Measurements from ENCODE around the gene KCNA1. TPM values are rescaled to one million over a fixed set of nuclear protein-coding genes. Genes with fewer than 3 reads are reported as not detected.

The KCNA1 gene
- total RNA-seq, 2 donors from 2014 or later: not detected

GRCh38 chr12:4867384-4867783 lies 42.3 kb upstream of the KCNA1 start:
- H3K4me1 Mint-ChIP-seq: no peaks in the 10 kb centered on the region
- WGBS, 2 experiments (ENCODE audit: insufficient coverage in 1 of 2, insufficient read length in 1 of 2): 90 to 91% methylated on average over 3 to 5 of the region's 5 CpGs
- no peaks in the 10 kb centered on the region for H3K9me3 Mint-ChIP-seq
- no peak overlapping the region for H3K27ac ChIP-seq (ENCODE audit: low read depth, low read length)
- H3K27me3 Mint-ChIP-seq (ENCODE audit: insufficient read depth): peaks cover 81% of the 10 kb centered on the region
- H3K4me3 Mint-ChIP-seq: no peak overlapping the region
- no peak overlapping the region for H3K9ac ChIP-seq (ENCODE audit: extremely low read depth, low read length, poor library complexity, severe bottlenecking)
- no peaks in the 10 kb centered on the region for H3K36me3 ChIP-seq (ENCODE audit: control insufficient read depth, insufficient read depth, low read length)
- no peaks in the 10 kb centered on the region for H3K9me3 ChIP-seq (ENCODE audit: control insufficient read depth, low read length)
- H3K4me3 ChIP-seq (ENCODE audit: low read length): no peak overlapping the region
- peaks cover 94% of the 10 kb centered on the region for H3K27me3 ChIP-seq (ENCODE audit: control insufficient read depth, insufficient read depth, low read length, poor library complexity, severe bottlenecking)
- H3K27ac Mint-ChIP-seq: no peak overlapping the region
- no peaks in the 10 kb centered on the region for H3K36me3 Mint-ChIP-seq (ENCODE audit: low read depth)
- H3K4me1 ChIP-seq (ENCODE audit: control insufficient read depth, insufficient read depth, low read length): no peaks in the 10 kb centered on the region
- no peak for DNase-seq
- TF ChIP-seq, protein P1, sequence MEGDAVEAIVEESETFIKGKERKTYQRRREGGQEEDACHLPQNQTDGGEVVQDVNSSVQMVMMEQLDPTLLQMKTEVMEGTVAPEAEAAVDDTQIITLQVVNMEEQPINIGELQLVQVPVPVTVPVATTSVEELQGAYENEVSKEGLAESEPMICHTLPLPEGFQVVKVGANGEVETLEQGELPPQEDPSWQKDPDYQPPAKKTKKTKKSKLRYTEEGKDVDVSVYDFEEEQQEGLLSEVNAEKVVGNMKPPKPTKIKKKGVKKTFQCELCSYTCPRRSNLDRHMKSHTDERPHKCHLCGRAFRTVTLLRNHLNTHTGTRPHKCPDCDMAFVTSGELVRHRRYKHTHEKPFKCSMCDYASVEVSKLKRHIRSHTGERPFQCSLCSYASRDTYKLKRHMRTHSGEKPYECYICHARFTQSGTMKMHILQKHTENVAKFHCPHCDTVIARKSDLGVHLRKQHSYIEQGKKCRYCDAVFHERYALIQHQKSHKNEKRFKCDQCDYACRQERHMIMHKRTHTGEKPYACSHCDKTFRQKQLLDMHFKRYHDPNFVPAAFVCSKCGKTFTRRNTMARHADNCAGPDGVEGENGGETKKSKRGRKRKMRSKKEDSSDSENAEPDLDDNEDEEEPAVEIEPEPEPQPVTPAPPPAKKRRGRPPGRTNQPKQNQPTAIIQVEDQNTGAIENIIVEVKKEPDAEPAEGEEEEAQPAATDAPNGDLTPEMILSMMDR (conservative IDR thresholded peaks at IDR 0.05): peak; percentile 29

DNA sequence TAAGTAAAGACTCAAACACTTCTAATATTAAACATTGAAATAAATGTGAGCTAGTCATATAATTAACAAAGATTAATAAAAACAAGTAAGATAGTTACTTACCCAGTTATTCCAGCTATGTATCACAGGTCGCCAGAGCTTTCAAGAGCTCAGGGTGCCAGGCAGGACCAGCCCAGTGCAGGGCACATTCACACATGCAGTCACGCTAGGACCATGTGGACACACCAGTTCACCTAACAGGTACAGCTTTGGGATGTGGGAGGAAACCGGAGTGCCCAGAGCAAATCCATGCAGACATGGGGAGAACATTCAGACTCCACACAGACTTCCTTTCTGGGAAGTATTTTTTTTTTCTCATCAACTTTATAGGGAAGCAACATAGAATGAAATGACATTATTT lies 39.3 kb upstream of the KCNA1 start:
- H3K27ac ChIP-seq (ENCODE audit: low read depth, low read length): no peak overlapping the region
- no peaks in the 10 kb centered on the region for H3K9me3 ChIP-seq (ENCODE audit: control insufficient read depth, low read length)
- no peak overlapping the region for H3K9ac ChIP-seq (ENCODE audit: extremely low read depth, low read length, poor library complexity, severe bottlenecking)
- 86 to 91% methylated on average over 1 to 3 of the region's 3 CpGs for WGBS, 2 experiments (ENCODE audit: insufficient coverage in 1 of 2, insufficient read length in 1 of 2)
- peaks cover 65% of the 10 kb centered on the region for H3K27me3 Mint-ChIP-seq (ENCODE audit: insufficient read depth)
- TF ChIP-seq, protein P1 (conservative IDR thresholded peaks at IDR 0.05): no peak
- no peaks in the 10 kb centered on the region for H3K4me1 Mint-ChIP-seq
- no peaks in the 10 kb centered on the region for H3K9me3 Mint-ChIP-seq
- no peaks in the 10 kb centered on the region for H3K4me1 ChIP-seq (ENCODE audit: control insufficient read depth, insufficient read depth, low read length)
- H3K4me3 Mint-ChIP-seq: no peak overlapping the region
- no peak overlapping the region for H3K4me3 ChIP-seq (ENCODE audit: low read length)
- DNase-seq: no peak
- H3K36me3 ChIP-seq (ENCODE audit: control insufficient read depth, insufficient read depth, low read length): no peaks in the 10 kb centered on the region
- H3K27me3 ChIP-seq (ENCODE audit: control insufficient read depth, insufficient read depth, low read length, poor library complexity, severe bottlenecking): peaks cover 73% of the 10 kb centered on the region
- no peaks in the 10 kb centered on the region for H3K36me3 Mint-ChIP-seq (ENCODE audit: low read depth)
- H3K27ac Mint-ChIP-seq: no peak overlapping the region

DNA sequence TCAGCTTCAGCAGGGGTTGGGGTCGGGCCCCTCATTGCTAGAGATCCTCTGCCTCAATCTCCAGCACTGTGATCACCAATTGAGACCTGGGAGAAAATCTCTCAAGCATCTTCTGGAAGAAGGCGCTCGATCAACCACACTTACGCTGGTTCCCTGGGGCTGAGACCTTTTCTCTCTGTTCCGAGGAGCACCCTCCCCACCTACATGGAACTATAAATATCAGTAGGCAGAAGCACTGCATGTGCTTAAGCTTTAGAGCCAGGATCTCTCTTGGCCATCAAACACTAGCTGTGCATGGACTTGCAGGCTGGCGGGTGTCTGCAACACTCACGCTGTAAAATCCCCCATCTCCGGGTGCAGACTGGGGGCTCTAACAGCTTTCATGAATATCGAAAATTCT lies 38.2 kb upstream of the KCNA1 start:
- no peak overlapping the region for H3K4me3 ChIP-seq (ENCODE audit: low read length)
- TF ChIP-seq, protein P1 (conservative IDR thresholded peaks at IDR 0.05): no peak
- no peak overlapping the region for H3K9ac ChIP-seq (ENCODE audit: extremely low read depth, low read length, poor library complexity, severe bottlenecking)
- no peak for DNase-seq
- H3K4me1 ChIP-seq (ENCODE audit: control insufficient read depth, insufficient read depth, low read length): no peaks in the 10 kb centered on the region
- H3K36me3 Mint-ChIP-seq (ENCODE audit: low read depth): no peaks in the 10 kb centered on the region
- H3K9me3 Mint-ChIP-seq: no peaks in the 10 kb centered on the region
- H3K27me3 ChIP-seq (ENCODE audit: control insufficient read depth, insufficient read depth, low read length, poor library complexity, severe bottlenecking): peaks cover 73% of the 10 kb centered on the region
- no peaks in the 10 kb centered on the region for H3K9me3 ChIP-seq (ENCODE audit: control insufficient read depth, low read length)
- H3K36me3 ChIP-seq (ENCODE audit: control insufficient read depth, insufficient read depth, low read length): no peaks in the 10 kb centered on the region
- H3K27ac ChIP-seq (ENCODE audit: low read depth, low read length): no peak overlapping the region
- H3K4me3 Mint-ChIP-seq: no peak overlapping the region
- H3K27me3 Mint-ChIP-seq (ENCODE audit: insufficient read depth): peaks cover 72% of the 10 kb centered on the region
- 90 to 91% methylated on average over 2 to 9 of the region's 9 CpGs for WGBS, 2 experiments (ENCODE audit: insufficient coverage in 1 of 2, insufficient read length in 1 of 2)
- H3K27ac Mint-ChIP-seq: no peak overlapping the region
- H3K4me1 Mint-ChIP-seq: no peaks in the 10 kb centered on the region

Data from endodermal cell (in vitro differentiated cells).